Mesodermal cell (in vitro differentiated cells): Measurements from ENCODE around the gene NTN1.

Source experiments
- H3K27ac ChIP-seq: 2 replicates; pipeline ENCODE4 v1.7.0; 2013; ENCODE audit warnings: mild to moderate bottlenecking, low read depth, low read length, moderate library complexity; ENCODE audit not compliant: severe bottlenecking
- H3K36me3 ChIP-seq: 2 replicates; pipeline ENCODE4 v1.7.1; 2013; ENCODE audit warnings: mild to moderate bottlenecking, low read length, moderate library complexity; ENCODE audit not compliant: control insufficient read depth, insufficient read depth
- H3K4me1 ChIP-seq: one replicate; pipeline ENCODE4 v1.7.1; 2013; ENCODE audit warnings: mild to moderate bottlenecking, low read length; ENCODE audit not compliant: insufficient read depth, control insufficient read depth, poor library complexity, severe bottlenecking
- H3K4me3 ChIP-seq: 2 replicates; pipeline ENCODE4 v1.7.0; 2013; ENCODE audit warnings: low read length, control low read depth, mild to moderate bottlenecking; ENCODE audit not compliant: insufficient read depth, poor library complexity, severe bottlenecking; ENCODE audit errors: extremely low read depth
- H3K9me3 ChIP-seq: 2 replicates; pipeline ENCODE4 v1.7.1; 2013; ENCODE audit warnings: mild to moderate bottlenecking, low read length, moderate library complexity; ENCODE audit not compliant: control insufficient read depth
- WGBS, 2 experiments: methylation state at CpG; one replicate each; pipeline ENCODE4 v1.1.5; 2013; ENCODE audit warnings: missing lambda C conversion rate in 2 of 2; ENCODE audit not compliant: insufficient coverage in 2 of 2; 5-methylcytosine and 5-hydroxymethylcytosine counted together

The NTN1 gene

GRCh38 chr17:9162275-9162985 is 141.1 kb downstream of the NTN1 start:
- no peak overlapping the region for H3K27ac ChIP-seq
- H3K36me3 ChIP-seq: no peaks in the 10 kb centered on the region
- no peaks in the 10 kb centered on the region for H3K4me1 ChIP-seq
- no peaks in the 10 kb centered on the region for H3K9me3 ChIP-seq
- WGBS, 2 experiments: 85 to 89% methylated on average over 29 of the region's 31 CpGs
- no peak overlapping the region for H3K4me3 ChIP-seq

GRCh38 chr17:9166788-9167187 is 145.5 kb downstream of the NTN1 start:
- no peaks in the 10 kb centered on the region for H3K4me1 ChIP-seq
- no peaks in the 10 kb centered on the region for H3K36me3 ChIP-seq
- no peak overlapping the region for H3K4me3 ChIP-seq
- H3K27ac ChIP-seq: no peak overlapping the region
- 96 to 98% methylated on average over 8 of the region's 9 CpGs for WGBS, 2 experiments
- no peaks in the 10 kb centered on the region for H3K9me3 ChIP-seq

- Histone ChIP-seq H3K4me3 (no peak overlapping the region), H3K36me3 (no peaks in the 10 kb centered on the region), H3K27ac (no peak overlapping the region), H3K9me3 (no peaks in the 10 kb centered on the region), H3K4me1 (no peaks in the 10 kb centered on the region)
- 75 to 100% methylated on average over 3 to 5 of the region's 6 CpGs for WGBS, 2 experiments
Measured at GRCh38 chr17:9167379-9167778, 146.1 kb downstream of the NTN1 start.

GRCh38 chr17:9169116-9169515 is 147.8 kb downstream of the NTN1 start:
- WGBS, 2 experiments: 86 to 87% methylated on average over 3 of the region's 3 CpGs
- H3K36me3 ChIP-seq: no peaks in the 10 kb centered on the region
- no peak overlapping the region for H3K4me3 ChIP-seq

GRCh38 chr17:9170336-9170735 is 149.0 kb downstream of the NTN1 start:
- no peak overlapping the region for H3K4me3 ChIP-seq
- 85 to 92% methylated on average over 4 of the region's 4 CpGs for WGBS, 2 experiments
- no peaks in the 10 kb centered on the region for H3K36me3 ChIP-seq
- no peaks in the 10 kb centered on the region for H3K4me1 ChIP-seq
- H3K27ac ChIP-seq: no peak overlapping the region
- H3K9me3 ChIP-seq: no peaks in the 10 kb centered on the region

More at GRCh38 chr17:9169116-9169515, 147.8 kb downstream of the NTN1 start:
- Histone ChIP-seq H3K4me1 (no peaks in the 10 kb centered on the region), H3K9me3 (no peaks in the 10 kb centered on the region), H3K27ac (no peak overlapping the region)

GRCh38 chr17:9170853-9171252 is 149.5 kb downstream of the NTN1 start:
- Histone ChIP-seq H3K4me3 (no peak overlapping the region), H3K36me3 (no peaks in the 10 kb centered on the region), H3K4me1 (no peaks in the 10 kb centered on the region), H3K27ac (no peak overlapping the region), H3K9me3 (no peaks in the 10 kb centered on the region)
- 67 to 70% methylated on average over 4 to 6 of the region's 6 CpGs for WGBS, 2 experiments

- Histone ChIP-seq H3K9me3 (no peaks in the 10 kb centered on the region), H3K4me1 (peaks cover 4% of the 10 kb centered on the region), H3K27ac (no peak overlapping the region), H3K36me3 (no peaks in the 10 kb centered on the region), H3K4me3 (no peak overlapping the region)
- WGBS, 2 experiments: 83 to 87% methylated on average over 3 to 7 of the region's 7 CpGs
Measured at GRCh38 chr17:9173386-9173983, 152.2 kb downstream of the NTN1 start.

GRCh38 chr17:9174312-9174711 is 153.0 kb downstream of the NTN1 start:
- H3K27ac ChIP-seq: no peak overlapping the region
- 95 to 97% methylated on average over 3 of the region's 3 CpGs for WGBS, 2 experiments
- no peaks in the 10 kb centered on the region for H3K9me3 ChIP-seq
- no peak overlapping the region for H3K4me3 ChIP-seq
- H3K36me3 ChIP-seq: no peaks in the 10 kb centered on the region
- H3K4me1 ChIP-seq: peaks cover 7% of the 10 kb centered on the region

- H3K4me3 ChIP-seq: no peak overlapping the region
- whole genome bisulfite sequencing, 2 experiments: 92 to 94% methylated on average over 8 of the region's 9 CpGs
- no peaks in the 10 kb centered on the region for H3K9me3 ChIP-seq
- no peaks in the 10 kb centered on the region for H3K36me3 ChIP-seq
- H3K27ac ChIP-seq: no peak overlapping the region
- H3K4me1 ChIP-seq: peaks cover 7% of the 10 kb centered on the region
Measured at GRCh38 chr17:9174779-9175574, 153.7 kb downstream of the NTN1 start.

- peaks cover 7% of the 10 kb centered on the region for H3K4me1 ChIP-seq
- no peak overlapping the region for H3K4me3 ChIP-seq
- 85 to 89% methylated on average over 10 to 13 of the region's 14 CpGs for whole genome bisulfite sequencing, 2 experiments
- H3K27ac ChIP-seq: no peak overlapping the region
- no peaks in the 10 kb centered on the region for H3K36me3 ChIP-seq
- no peaks in the 10 kb centered on the region for H3K9me3 ChIP-seq
Measured at GRCh38 chr17:9175700-9176467, 154.6 kb downstream of the NTN1 start.
